Mononuclear cell (primary cell): ENCODE measurements around the gene FDX2. TPM values are rescaled to one million over a fixed set of nuclear protein-coding genes. Genes with fewer than 3 reads are reported as not detected.

Experiments
- H3K27me3 ChIP-seq: 2 replicates; pipeline ENCODE4 v1.6.0; 2011; ENCODE audit warnings: low read length, control low read depth; ENCODE audit not compliant: insufficient read depth
- H3K4me1 ChIP-seq: 2 replicates; pipeline ENCODE4 v1.5.1; 2011; ENCODE audit warnings: mild to moderate bottlenecking, low read length, control low read depth; ENCODE audit not compliant: insufficient read depth
- H3K4me3 ChIP-seq: 2 replicates; pipeline ENCODE4 v1.5.1; 2011; ENCODE audit warnings: mild to moderate bottlenecking, low read length, moderate library complexity
- H3K9me3 ChIP-seq: 2 replicates; pipeline ENCODE4 v1.5.1; 2011; ENCODE audit warnings: low read depth, mild to moderate bottlenecking, control low read depth, low read length
- total RNA-seq: library from RNA; depleted of rRNA; stranded (reverse); fragments of >200 nt; gene quantifications from one replicate; pipeline ENCODE4 v1.2.3, GENCODE V29; 2012

Gene FDX2
- total RNA-seq, 1 donor = 1.5 TPM

DNA sequence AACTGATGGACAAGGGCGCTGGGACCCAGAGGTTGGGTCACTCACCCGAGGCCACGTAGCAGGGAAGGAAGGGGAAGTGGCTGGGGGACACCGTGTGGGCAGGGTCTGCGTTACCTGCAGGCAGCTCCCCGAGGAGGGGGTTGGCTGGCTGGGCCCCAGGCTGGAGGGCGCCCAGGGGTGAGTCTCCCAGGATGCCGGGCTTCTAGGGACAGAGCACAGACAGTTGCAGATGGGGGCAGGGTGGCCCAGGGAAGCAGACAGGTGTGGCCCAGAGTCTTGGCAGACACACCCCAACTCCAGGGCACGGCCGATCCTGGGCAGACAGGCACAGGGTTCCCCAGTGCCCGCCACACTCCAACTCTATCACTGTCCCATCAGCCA lies 5.6 kb upstream of the FDX2 start:
- no peaks in the 10 kb centered on the region for H3K9me3 ChIP-seq
- H3K27me3 ChIP-seq = no peaks in the 10 kb centered on the region
- H3K4me1 ChIP-seq = no peaks in the 10 kb centered on the region
- no peak overlapping the region for H3K4me3 ChIP-seq

DNA sequence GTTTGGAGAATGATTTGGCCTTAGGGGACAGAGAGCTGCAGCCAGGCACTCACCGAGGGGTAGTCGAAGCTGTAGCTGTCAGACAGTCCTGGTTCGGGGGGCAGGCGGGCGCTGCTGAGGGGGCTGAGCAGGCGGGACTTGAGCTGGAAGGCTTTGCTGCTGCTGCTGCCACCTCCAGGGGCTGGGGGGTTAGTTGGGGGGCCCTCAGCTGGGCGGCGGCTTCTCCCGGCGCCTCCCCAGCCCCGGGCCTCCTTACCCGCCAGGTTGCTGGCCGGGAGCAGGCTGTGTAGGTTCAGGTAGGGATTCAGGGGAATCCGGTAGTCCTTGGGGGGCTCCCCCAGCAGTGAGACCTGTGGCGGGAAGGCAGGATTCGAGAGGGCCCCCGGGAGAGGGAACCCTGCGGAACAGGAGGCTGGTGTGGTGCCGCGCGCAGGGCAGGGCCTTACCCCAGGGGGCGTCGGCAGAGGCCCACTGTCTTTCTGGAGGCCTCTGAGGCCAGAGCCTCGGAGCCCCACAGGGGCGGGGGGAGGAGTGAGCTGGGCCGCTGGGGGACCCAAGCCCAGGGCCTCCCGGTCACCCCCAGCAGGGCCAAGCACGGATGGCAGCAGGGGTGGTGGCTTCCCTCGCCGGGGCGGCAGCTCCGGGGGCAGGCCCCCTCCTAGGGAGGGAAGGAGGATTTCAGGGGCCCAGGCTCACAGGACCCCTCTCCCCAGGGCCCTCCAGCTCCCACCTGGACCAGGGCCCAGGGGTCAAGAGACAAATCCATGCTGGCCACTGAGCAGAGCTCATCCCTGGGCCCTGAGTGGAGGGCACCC lies 5.0 kb upstream of the FDX2 start:
- Histone ChIP-seq H3K9me3 (no peaks in the 10 kb centered on the region), H3K4me3 (no peak overlapping the region), H3K4me1 (peaks cover 3% of the 10 kb centered on the region), H3K27me3 (no peaks in the 10 kb centered on the region)

DNA sequence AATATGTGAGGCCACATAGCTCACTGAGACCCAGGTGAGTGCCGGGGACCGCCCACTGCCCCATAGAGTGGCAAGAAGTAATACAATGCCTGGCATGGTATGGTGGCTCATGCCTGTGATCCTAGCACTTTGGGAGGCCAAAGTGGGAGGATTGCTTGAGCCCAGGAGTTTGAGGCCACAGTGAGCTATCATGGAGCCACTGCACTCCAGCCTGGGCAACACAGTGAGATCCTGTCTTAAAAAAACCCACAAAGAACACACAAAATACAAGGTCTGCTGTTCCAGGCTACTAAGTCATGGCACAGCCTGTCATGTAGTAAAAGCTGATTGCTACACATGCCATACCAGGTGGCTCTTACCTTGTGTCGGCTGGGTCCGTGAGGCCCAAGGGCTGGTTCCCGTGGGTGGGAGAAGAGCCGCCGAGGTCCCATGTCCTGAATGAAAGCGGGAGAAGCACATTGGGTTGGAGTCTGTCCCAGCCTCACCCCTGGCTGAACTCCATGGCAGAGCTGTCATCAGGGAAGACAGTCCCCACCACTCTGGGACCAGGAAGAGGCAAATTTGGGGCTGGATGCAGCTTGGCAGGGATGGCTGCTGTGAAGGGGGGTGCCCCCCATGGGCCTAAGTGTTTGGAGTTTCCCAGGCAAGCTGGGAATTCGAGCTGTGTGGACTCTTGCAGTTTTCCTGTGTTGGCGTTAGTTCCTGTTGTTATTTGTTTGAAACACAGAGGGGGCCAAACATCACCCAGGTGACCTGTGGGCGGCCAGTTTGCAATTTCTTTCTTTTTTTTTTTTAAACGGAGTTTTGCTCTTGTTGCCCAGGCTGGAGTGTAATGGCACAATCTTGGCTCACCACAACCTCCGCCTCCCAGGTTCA lies 3.2 kb upstream of the FDX2 start:
- no peaks in the 10 kb centered on the region for H3K27me3 ChIP-seq
- no peaks in the 10 kb centered on the region for H3K9me3 ChIP-seq
- H3K4me1 ChIP-seq = peaks cover 16% of the 10 kb centered on the region
- H3K4me3 ChIP-seq = no peak overlapping the region

DNA sequence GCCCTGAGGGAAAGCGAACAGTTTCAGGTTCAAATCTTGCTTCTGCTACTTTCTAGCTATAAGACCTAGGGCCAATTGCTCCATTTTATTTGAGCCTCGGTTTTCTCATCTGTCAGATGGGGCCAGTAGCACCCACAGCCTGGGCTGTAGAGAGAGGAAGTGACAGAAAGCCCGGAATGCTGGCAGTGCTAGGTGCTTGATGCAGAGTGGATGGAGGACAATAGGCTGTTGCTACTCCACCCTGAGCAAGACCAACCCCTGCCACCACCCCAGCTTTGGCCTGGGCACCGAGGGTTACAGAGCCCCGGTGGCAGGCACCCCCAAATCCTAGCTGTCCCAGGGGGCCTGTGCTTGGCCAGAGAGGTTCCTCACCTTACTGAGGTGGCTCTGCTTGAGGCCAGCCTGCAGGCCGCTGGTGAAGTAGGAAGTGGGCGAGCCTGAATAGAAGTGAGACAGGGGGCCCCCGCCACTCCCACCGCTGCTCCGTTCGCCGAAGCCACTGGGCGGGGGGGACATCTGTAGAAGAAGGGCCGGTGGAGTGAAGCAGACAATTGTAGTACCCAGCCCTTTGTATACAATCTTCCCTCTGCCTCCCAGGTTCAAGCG lies 2.1 kb upstream of the FDX2 start:
- Histone ChIP-seq H3K4me3 (no peak overlapping the region), H3K27me3 (no peaks in the 10 kb centered on the region), H3K4me1 (peaks cover 16% of the 10 kb centered on the region), H3K9me3 (no peaks in the 10 kb centered on the region)

DNA sequence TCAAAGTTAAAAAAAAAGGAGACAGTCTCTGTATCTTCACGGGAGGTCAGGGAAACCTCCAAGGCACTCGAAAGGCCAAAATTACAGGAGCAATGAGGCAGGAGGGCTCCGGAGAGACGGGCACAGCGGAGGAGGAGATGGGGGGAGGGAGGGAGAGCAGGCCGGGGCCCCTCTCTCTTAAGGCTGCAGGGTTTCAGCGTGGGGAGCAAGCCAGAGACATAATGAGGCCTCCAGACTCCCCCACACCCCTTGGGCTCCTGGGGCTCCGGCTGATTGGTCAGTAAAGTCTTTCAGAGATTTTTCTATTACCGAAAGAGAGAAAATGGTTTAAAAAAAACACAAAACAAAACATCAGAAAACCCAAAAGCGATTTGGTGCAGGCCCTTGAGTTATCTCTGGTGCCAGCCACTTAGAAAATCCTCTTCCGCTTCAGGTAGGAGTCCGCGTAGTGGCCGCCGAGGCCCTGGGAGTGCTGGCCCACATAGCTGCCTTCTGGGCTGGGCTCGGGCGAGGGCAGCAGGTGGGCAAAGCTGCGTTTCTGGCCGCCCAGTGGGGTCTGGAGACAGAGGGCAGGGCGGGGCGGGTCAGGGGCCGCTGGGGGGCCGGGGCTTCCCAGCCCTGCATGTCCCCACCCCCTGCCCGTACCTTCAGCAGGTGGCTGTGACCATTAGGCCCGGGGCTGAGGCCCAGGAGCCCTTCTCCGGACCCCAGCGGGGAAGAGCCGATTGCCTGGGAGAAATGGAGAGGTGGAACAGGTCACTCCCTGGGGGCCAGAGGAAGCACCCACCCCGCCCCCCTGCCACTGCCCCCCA lies 1.4 kb upstream of the FDX2 start:
- Histone ChIP-seq H3K4me1 (peaks cover 16% of the 10 kb centered on the region), H3K27me3 (no peaks in the 10 kb centered on the region), H3K4me3 (no peak overlapping the region), H3K9me3 (no peaks in the 10 kb centered on the region)

DNA sequence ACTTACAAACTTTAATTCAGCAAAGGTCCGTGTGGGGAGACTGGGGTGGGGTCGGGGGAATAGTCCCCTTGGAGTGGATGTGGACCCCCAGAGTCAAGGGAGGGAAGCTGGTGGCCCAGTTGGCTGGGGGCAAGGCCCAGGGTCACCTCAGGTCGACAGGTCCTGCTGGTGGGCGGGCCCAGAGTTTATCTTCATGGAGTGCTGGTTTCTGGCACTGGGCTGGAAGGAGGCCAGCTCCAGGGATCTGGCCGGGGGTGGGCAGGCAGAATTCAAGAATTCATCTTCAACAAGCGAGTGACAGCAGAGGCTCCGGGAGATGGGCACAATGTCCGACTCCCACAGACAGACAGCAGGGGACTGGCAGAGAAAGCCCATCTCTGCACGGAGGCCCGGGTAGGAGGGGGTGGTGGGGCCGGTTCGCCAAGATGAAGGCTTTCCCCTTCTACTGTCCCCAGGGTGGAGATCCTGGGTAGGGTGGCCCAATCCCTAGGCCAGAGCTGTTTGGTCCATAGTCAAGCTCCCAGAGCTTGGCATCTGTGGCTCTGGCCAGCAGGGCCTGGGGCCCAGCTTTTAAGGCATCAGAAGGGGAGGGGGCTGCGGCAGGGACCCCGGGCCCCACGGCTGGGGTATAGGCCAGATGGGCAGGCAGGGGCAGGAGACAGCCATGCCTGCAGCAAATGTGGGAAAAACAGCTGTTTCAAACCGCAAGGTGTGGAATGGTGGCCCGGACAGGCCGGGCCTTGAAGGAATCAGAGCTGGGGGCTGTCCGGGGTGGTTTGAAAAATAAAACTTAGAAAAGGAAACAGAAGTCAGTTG lies 622 bp upstream of the FDX2 start:
- H3K4me1 ChIP-seq = peaks cover 16% of the 10 kb centered on the region
- no peaks in the 10 kb centered on the region for H3K27me3 ChIP-seq
- no peak overlapping the region for H3K4me3 ChIP-seq
- H3K9me3 ChIP-seq = no peaks in the 10 kb centered on the region

DNA sequence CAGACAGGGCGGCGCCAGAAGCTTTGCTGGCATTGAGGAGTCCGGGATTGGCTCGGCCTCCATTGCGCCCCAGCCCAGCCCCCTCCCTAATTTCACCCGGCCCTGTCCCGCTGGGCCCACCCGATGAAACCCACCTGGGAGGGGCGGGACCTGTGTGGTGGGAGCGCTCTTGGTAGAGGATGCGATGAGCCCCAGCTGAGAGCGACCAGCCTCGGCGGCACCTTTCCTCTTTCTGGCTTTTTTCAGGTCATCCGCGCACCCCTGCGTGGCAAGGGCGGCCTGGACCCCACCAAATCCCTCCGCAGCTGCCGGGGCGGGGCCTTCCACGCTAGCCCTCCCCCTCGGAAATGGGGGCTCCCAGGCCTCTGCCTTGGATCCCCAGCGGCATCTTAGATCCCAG lies 6.4 kb downstream of the FDX2 start, which contains the start of gene ZGLP1:
TSS of gene ZGLP1 (minus strand) at position 393 of the 400 bp plus-strand sequence.
- no peak within 1 kb of the TSS for H3K4me3 ChIP-seq
- no peaks in the 10 kb centered on the region for H3K9me3 ChIP-seq
- H3K4me1 ChIP-seq = peaks cover 23% of the 10 kb centered on the region
- no peaks in the 10 kb centered on the region for H3K27me3 ChIP-seq

DNA sequence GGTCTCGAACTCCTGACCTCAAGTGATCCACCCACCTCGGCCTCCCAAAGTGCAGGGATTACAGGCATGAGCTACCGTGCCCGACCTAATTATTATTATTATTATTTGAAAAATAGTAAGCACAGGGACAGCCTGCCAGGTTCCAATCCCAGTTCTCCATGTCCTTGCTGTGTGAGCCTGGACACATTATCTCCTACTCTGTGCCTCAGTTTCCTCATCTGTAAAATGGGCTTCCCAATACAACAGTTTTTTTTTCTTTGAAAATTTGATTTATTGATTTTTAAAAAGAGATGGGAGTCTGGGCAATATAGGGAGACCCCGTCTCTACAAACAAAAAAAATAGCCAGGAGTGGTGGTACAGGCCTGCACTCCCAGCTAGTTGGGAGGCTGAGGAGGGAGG lies 9.5 kb downstream of the FDX2 start:
- Histone ChIP-seq H3K27me3 (no peaks in the 10 kb centered on the region), H3K9me3 (no peaks in the 10 kb centered on the region), H3K4me3 (no peak overlapping the region), H3K4me1 (peaks cover 27% of the 10 kb centered on the region)

DNA sequence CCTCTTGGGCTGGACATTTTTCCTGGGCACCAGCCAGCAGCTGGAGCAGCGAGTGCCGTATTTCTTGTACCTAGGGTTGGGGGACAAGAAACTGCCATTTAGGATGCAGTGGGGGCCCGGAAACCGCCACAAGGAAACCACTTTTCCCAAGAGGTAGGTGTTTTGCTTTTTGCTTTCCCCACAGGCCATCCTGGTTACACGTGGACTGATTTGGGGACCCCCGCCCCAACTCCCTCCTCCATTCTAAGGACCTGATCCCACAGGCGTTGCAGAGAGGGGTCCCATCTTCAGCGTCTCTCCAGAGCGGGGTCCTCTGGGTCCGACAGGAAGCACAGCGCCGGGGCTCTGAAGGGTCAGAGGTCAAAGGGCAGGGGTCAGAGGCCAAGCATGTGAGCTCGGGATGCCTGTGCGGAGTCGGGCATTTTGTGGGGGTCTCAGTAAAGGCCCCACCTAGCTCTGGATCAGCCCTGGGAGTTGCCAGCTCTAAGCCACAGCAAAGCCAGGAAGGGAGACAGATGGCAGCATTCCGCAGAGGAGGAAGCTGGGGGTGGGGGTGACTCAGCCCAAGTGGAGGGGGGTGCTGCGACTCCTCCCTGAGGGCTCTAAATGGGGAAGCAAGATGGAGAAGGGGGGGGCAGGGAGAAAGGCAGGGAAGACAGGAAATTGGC lies 10.5 kb downstream of the FDX2 start:
- Histone ChIP-seq H3K4me3 (no peak overlapping the region), H3K4me1 (peaks cover 32% of the 10 kb centered on the region), H3K9me3 (no peaks in the 10 kb centered on the region), H3K27me3 (no peaks in the 10 kb centered on the region)

DNA sequence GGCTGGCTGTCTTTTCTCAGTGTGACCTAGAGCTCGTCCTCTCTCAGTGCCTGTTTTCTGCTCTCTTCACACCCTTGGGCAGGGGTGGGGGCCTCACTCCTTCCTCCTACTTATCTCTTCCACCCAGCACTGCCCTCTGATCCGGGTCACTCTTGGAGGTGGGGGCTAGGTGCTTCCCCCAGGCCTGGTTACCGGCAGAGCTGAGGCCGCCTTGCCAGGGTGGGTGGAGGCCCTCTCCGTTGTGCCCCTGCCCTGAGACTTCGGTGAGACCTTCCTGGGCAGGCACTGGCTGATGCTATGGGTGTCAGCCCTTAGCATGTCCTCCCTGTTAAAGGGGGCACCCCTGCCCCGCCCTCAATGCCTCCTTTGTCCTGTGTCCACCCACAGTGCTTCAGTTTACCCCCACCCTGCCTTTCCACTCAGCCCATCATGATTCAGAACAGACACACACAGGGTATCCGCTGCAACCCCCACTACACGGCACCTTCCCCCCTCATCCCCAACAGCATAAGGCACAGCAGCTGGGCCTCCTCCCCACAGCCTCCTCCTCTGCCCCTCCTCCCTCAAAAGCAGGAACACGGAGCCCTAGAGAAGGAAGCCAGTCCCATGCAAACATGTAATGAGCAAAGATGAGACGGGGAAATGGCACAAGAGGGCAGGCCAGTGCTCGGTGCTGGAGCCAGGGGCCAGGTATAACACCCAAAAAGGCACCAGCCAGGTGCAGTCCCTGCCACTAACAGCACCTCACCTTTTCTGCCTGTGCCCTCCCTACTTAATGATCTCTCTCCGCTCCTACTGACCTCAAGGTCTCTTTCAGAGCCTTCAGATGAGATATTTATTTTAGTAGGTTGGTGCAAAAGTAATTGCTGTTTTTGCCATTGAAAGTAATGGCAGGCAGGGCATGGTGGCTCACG lies 16.0 kb downstream of the FDX2 start:
- no peaks in the 10 kb centered on the region for H3K9me3 ChIP-seq
- peaks cover 37% of the 10 kb centered on the region for H3K4me1 ChIP-seq
- H3K4me3 ChIP-seq = no peak overlapping the region
- peaks cover 12% of the 10 kb centered on the region for H3K27me3 ChIP-seq

DNA sequence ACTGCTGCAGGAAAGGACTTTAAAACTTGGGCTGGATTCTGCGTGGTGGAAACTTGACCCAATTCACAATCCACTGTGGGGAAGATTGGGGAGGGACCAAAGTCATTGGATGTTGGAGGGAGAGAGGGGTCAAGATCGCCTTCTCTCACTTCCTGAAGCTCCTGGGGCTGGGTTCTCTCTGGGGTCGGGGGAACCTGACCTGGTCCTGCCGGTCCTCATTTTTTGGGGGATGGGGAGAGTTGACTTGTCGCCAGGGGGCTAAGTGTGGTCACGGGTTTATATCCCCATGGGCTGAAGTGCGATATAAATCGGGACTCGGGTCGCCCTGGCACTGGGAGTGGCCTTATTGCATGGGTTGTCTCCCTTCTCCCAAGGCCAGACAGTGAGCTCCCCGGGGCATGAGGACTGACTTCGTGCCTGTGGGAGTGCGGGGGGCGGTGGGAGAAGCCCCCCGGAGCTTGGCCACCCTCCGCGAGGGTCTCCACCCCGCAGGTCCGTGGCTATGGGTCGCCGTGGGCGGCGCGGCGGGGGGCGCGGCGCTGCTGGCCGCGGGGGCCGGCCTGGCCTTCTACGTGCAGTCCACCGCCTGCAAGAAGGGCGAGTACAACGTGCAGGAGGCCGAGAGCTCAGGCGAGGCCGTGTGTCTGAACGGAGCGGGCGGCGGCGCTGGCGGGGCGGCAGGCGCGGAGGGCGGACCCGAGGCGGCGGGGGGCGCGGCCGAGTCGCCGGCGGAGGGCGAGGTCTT lies 19.8 kb downstream of the FDX2 start:
- peak overlapping the region; percentile 9 for H3K4me3 ChIP-seq
- peaks cover 50% of the 10 kb centered on the region for H3K27me3 ChIP-seq
- no peaks in the 10 kb centered on the region for H3K9me3 ChIP-seq
- peaks cover 62% of the 10 kb centered on the region for H3K4me1 ChIP-seq

DNA sequence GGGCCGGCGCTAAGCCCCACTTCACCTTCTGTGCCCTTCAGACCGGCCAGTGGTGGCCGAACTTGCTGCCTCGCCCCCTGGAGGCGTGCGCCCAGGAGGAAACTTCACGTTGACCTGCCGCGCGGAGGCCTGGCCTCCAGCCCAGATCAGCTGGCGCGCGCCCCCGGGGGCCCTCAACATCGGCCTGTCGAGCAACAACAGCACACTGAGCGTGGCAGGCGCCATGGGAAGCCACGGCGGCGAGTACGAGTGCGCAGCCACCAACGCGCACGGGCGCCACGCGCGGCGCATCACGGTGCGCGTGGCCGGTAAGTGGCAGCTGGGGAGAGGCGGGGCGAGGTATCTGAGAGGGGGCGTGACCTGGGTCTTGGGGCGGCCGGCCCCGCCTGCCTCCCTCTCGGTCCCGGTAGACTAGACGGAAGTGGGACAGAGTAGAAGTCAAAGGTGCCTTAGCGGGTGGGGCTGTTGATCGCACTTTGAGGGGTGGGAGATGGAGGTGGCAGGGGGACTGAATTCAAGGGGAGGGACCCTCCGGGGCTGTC lies 20.4 kb downstream of the FDX2 start:
- peaks cover 65% of the 10 kb centered on the region for H3K4me1 ChIP-seq

More for the DNA sequence above, 20.4 kb downstream of the FDX2 start:
- H3K4me3 ChIP-seq = peak overlapping the region; percentile 9
- no peaks in the 10 kb centered on the region for H3K9me3 ChIP-seq
- H3K27me3 ChIP-seq = peaks cover 56% of the 10 kb centered on the region
